CD4-positive, alpha-beta T cell treated with Interleukin-6 at 100 ng/mL for 8 hours (primary cell): Measurements from ENCODE around the gene SWT1.
A peak's percentile ranks its signal among the peaks of the same experiment; 100 is the strongest.

ENCODE experiments used
- DNase-seq: peaks from one replicate; pipeline ENCODE4 v3.0.0-alpha.2; 2020; ENCODE audit warnings: mixed read lengths, low spot score

SWT1 gene

GRCh38 chr1:185322636-185323035 is 165.7 kb downstream of the SWT1 start:
- no peak for DNase-seq

GRCh38 chr1:185324118-185324517 is 167.2 kb downstream of the SWT1 start:
- no peak for DNase-seq

GRCh38 chr1:185325413-185325812 is 168.4 kb downstream of the SWT1 start:
- no peak for DNase-seq

- DNase-seq: no peak
These were observed 171.3 kb downstream of the SWT1 start for GRCh38 chr1:185328255-185328654.

- DNase-seq: no peak
These were observed 177.2 kb downstream of the SWT1 start for GRCh38 chr1:185334182-185334581.

- DNase-seq: no peak
These were observed 180.3 kb downstream of the SWT1 start for GRCh38 chr1:185337246-185337645.

GRCh38 chr1:185338719-185339622 is 182.0 kb downstream of the SWT1 start:
- peak; percentile 50 for DNase-seq

GRCh38 chr1:185341196-185341781 is 184.3 kb downstream of the SWT1 start:
- DNase-seq: no peak
